K562 treated with DMSO at 1 percent for 24 hours (cell line): Measurements from ENCODE around the gene SNX24. TPM values are rescaled to one million over a fixed set of nuclear protein-coding genes. Genes with fewer than 3 reads are reported as not detected.

Source experiments
- total RNA-seq: library from RNA; unstranded; fragments of 300-600 nt; gene quantifications from 2 replicates; pipeline ENCODE4 v1.2.3, GENCODE V29; 2022; ENCODE audit warnings: low read depth; ENCODE audit not compliant: insufficient read depth

Gene SNX24
- total RNA-seq: 13.0 and 13.4 TPM in 2 replicates

GRCh38 chr5:122845229-122846050, at the start of gene SNX24:
TSS of gene SNX24 (plus strand) at chr5:122845613. CDS start at chr5:122845634, 21 bp downstream.

GRCh38 chr5:123036391-123037103, 191.1 kb downstream of the SNX24 start, which contains the start of gene PPIC:
TSS of gene PPIC (minus strand) at chr5:123036725. CDS start at chr5:123036625, 100 bp downstream.

Other genes with a start within 250 kb of the SNX24 start
- 35.2 and 40.4 TPM in 2 replicates for gene SNX2, start 70.5 kb upstream of the SNX24 start, total RNA-seq
- gene PPIC, start 191.1 kb downstream of the SNX24 start, total RNA-seq: 8.2 and 10.1 TPM in 2 replicates
- gene PRDM6, start 243.6 kb downstream of the SNX24 start, total RNA-seq: 0.03 TPM in 1 of 2 replicates, not detected in the other